MCF 10A (cell line): ENCODE data around the gene TK1. TPM values are rescaled to one million over a fixed set of nuclear protein-coding genes. Genes with fewer than 3 reads are reported as not detected.

Experiments used
- BruUV-seq: library from RNA; stranded (reverse); fragments of 400-500 nt; replicated peaks from 2 replicates; lab custom pipeline; 2021; lab: Mats Ljungman, UMichigan
- CTCF ChIA-PET: fragments of 300-600 bp; sonication (Branson Sonifier 250); formaldehyde crosslinking; extraction: SDS; loops from one replicate; lab custom pipeline; 2021; ENCODE audit warnings: antibody characterized with exemption, inconsistent platforms; lab: Yijun Ruan, JAX
- POLR2A ChIA-PET: fragments of 300-600, 350-650 bp; sonication (Branson Sonifier 250); formaldehyde crosslinking; extraction: SDS; loops from one replicate; lab custom pipeline; 2020; ENCODE audit warnings: antibody characterized with exemption, inconsistent platforms; lab: Yijun Ruan, JAX
- DNase-seq: peaks from one replicate; pipeline ENCODE4 v3.0.0-alpha.2; 2018; ENCODE audit not compliant: unreplicated experiment
- H3K27ac Mint-ChIP-seq: one replicate; pipeline ENCODE4 v1.8.0; 2022; ENCODE audit warnings: mild to moderate bottlenecking, low read depth, mixed read lengths; ENCODE audit not compliant: unreplicated experiment
- H3K27me3 Mint-ChIP-seq: one replicate; pipeline ENCODE4 v1.8.0; 2022; ENCODE audit warnings: mixed read lengths; ENCODE audit not compliant: insufficient read depth, unreplicated experiment
- H3K36me3 Mint-ChIP-seq: one replicate; pipeline ENCODE4 v1.8.0; 2022; ENCODE audit warnings: mild to moderate bottlenecking, moderate library complexity, mixed read lengths; ENCODE audit not compliant: insufficient read depth, unreplicated experiment
- H3K4me1 Mint-ChIP-seq: one replicate; pipeline ENCODE4 v1.8.0; 2022; ENCODE audit warnings: mixed read lengths; ENCODE audit not compliant: insufficient read depth, unreplicated experiment
- H3K4me3 Mint-ChIP-seq: one replicate; pipeline ENCODE4 v1.8.0; 2022; ENCODE audit warnings: mild to moderate bottlenecking, moderate library complexity, mixed read lengths; ENCODE audit not compliant: unreplicated experiment
- H3K9me3 Mint-ChIP-seq: one replicate; pipeline ENCODE4 v1.8.0; 2022; ENCODE audit warnings: mixed read lengths; ENCODE audit not compliant: unreplicated experiment
- CTCF ChIP-seq: fragments of 200-600 bp; IDR thresholded peaks from one replicate; pipeline ENCODE4 v1.8.0; 2022; ENCODE audit warnings: antibody characterized with exemption, mild to moderate bottlenecking; ENCODE audit not compliant: unreplicated experiment
- intact Hi-C: fragments of 100-400 bp; cut with micrococcal nuclease; formaldehyde crosslinking; loops from 2 replicates; pipeline ENCODE4 v1.14.1; 2022
- total RNA-seq: library from RNA; stranded (reverse); gene quantifications from 2 replicates; pipeline ENCODE4 v1.2.3, GENCODE V29; 2022

The TK1 gene
- total RNA-seq, 1 experiment from 2014 or later: 21.4 TPM

- CTCF ChIA-PET: interaction anchor here (0.5 to 0.6 kb wide), 2 partner anchors 36 to 125 kb away, joined by 3 to 4 read pairs; no protein-coding TSS in a partner anchor
- no peak for TF ChIP-seq CTCF
- no peak for DNase-seq
- POLR2A ChIA-PET: no interaction called here
- Mint-ChIP-seq H3K27ac (no peak overlapping the region), H3K4me1 (no peaks in the 10 kb centered on the region), H3K9me3 (no peaks in the 10 kb centered on the region), H3K4me3 (no peak overlapping the region), H3K36me3 (peaks cover 11% of the 10 kb centered on the region), H3K27me3 (no peaks in the 10 kb centered on the region)
- BruUV-seq: no TSS peak
- intact Hi-C loops: no loop called here
These were observed 61.5 kb downstream of the TK1 start for GRCh38 chr17:78125138-78125913.

- ChIA-PET CTCF (no interaction called here), POLR2A (interaction anchor here (0.6 kb wide), 1 partner anchor 1493 kb away, joined by 3 read pairs; no protein-coding TSS in a partner anchor)
- no peak for DNase-seq
- Mint-ChIP-seq H3K36me3 (peaks cover 11% of the 10 kb centered on the region), H3K4me1 (no peaks in the 10 kb centered on the region), H3K9me3 (no peaks in the 10 kb centered on the region), H3K27me3 (no peaks in the 10 kb centered on the region), H3K27ac (no peak overlapping the region), H3K4me3 (no peak overlapping the region)
- BruUV-seq: no TSS peak
- TF ChIP-seq CTCF: no peak
- intact Hi-C loops: no loop called here
These were observed 62.1 kb downstream of the TK1 start for GRCh38 chr17:78124836-78125137.

Other genes starting within 250 kb of the TK1 start
- 15.7 and 16.4 TPM in 2 replicates for gene TNRC6C, start 228.3 kb downstream of the TK1 start, total RNA-seq
- 3.1 and 7.3 TPM in 2 replicates for gene TMC6, start 58.3 kb downstream of the TK1 start, total RNA-seq
- gene TMC8, start 56.3 kb downstream of the TK1 start, total RNA-seq: not detected in 2 replicates
- gene C17orf99, start 40.7 kb downstream of the TK1 start, total RNA-seq: not detected in 2 replicates
- 52.2 and 54.2 TPM in 2 replicates for gene SYNGR2, start 18.5 kb downstream of the TK1 start, total RNA-seq
- gene AFMID, start 310 bp upstream of the TK1 start, total RNA-seq: 18.7 and 22.2 TPM in 2 replicates
- 24.6 and 45.6 TPM in 2 replicates for gene BIRC5, start 27.2 kb upstream of the TK1 start, total RNA-seq
- not detected in 2 replicates for gene TMEM235, start 44.6 kb upstream of the TK1 start, total RNA-seq
- 2.5 and 4.8 TPM in 2 replicates for gene SOCS3, start 173.0 kb upstream of the TK1 start, total RNA-seq
- gene PGS1, start 191.6 kb upstream of the TK1 start, total RNA-seq: 25.7 and 31.8 TPM in 2 replicates